Activated T-cell treated with anti-CD3 and anti-CD28 coated beads for 4 hours (primary cell): ENCODE results near the gene PREP.
"Not testable (repeated sequence)": the region's sequence is repeated elsewhere in the genome, so short reads cannot be mapped to it uniquely, and the experiment has no call there.

Experiments
- DNase-seq: peaks from one replicate; pipeline ENCODE4 v3.0.0-alpha.2; 2020

The PREP gene

GRCh38 chr6:105338350-105338983 lies 64.4 kb downstream of the PREP start:
- DNase-seq: not testable (repeated sequence)

GRCh38 chr6:105336986-105337385 lies 65.9 kb downstream of the PREP start:
- DNase-seq: no peak

GRCh38 chr6:105332576-105332975 lies 70.3 kb downstream of the PREP start:
- DNase-seq: no peak

GRCh38 chr6:105331927-105332326 lies 71.0 kb downstream of the PREP start:
- DNase-seq: no peak

- no peak for DNase-seq
Measured at GRCh38 chr6:105330913-105331312, 72.0 kb downstream of the PREP start.

GRCh38 chr6:105330364-105330763 lies 72.5 kb downstream of the PREP start:
- DNase-seq: no peak

- no peak for DNase-seq
Measured at GRCh38 chr6:105326833-105327770, 75.8 kb downstream of the PREP start.

- no peak for DNase-seq
Measured at GRCh38 chr6:105326216-105326615, 76.7 kb downstream of the PREP start.

- no peak for DNase-seq
Measured at GRCh38 chr6:105324386-105324950, 78.4 kb downstream of the PREP start.

- no peak for DNase-seq
Measured at GRCh38 chr6:105322499-105323225, 80.2 kb downstream of the PREP start.

GRCh38 chr6:105321728-105322127 lies 81.2 kb downstream of the PREP start:
- DNase-seq: no peak

- DNase-seq: no peak
Measured at GRCh38 chr6:105321207-105321606, 81.7 kb downstream of the PREP start.

GRCh38 chr6:105320765-105321164 lies 82.1 kb downstream of the PREP start:
- no peak for DNase-seq

GRCh38 chr6:105320271-105320670 lies 82.6 kb downstream of the PREP start:
- DNase-seq: no peak

GRCh38 chr6:105319331-105319730 lies 83.6 kb downstream of the PREP start:
- no peak for DNase-seq

GRCh38 chr6:105318660-105319059 lies 84.2 kb downstream of the PREP start:
- DNase-seq: no peak

GRCh38 chr6:105317607-105318533 lies 85.0 kb downstream of the PREP start:
- no peak for DNase-seq

GRCh38 chr6:105313211-105313610 lies 89.7 kb downstream of the PREP start:
- DNase-seq: no peak

GRCh38 chr6:105310947-105311346 lies 91.9 kb downstream of the PREP start:
- no peak for DNase-seq

GRCh38 chr6:105310371-105310770 lies 92.5 kb downstream of the PREP start:
- DNase-seq: no peak

- no peak for DNase-seq
Measured at GRCh38 chr6:105308840-105309239, 94.0 kb downstream of the PREP start.

GRCh38 chr6:105305521-105305920 lies 97.4 kb downstream of the PREP start:
- no peak for DNase-seq
